Erythroblast (primary cell): ENCODE data around the gene CDYL2.
"Not testable (repeated sequence)": the region's sequence is repeated elsewhere in the genome, so short reads cannot be mapped to it uniquely, and the experiment has no call there.

Experiments used
- DNase-seq, 2 experiments: peaks; one replicate each; lab custom pipeline; 2025; lab: John Stamatoyannopoulos, UW
- GATA1 ChIP-seq: IDR thresholded peaks from 2 replicates; pipeline ENCODE4 v1.6.1; 2011; ENCODE audit warnings: low read depth, mild to moderate bottlenecking, control low read depth, low read length, moderate library complexity
- POLR2A ChIP-seq: IDR thresholded peaks from 2 replicates; pipeline ENCODE4 v1.6.1; 2011; ENCODE audit warnings: mild to moderate bottlenecking, low read length

Gene CDYL2

GRCh38 chr16:80792031-80792430 is 12.4 kb downstream of the CDYL2 start:
- DNase-seq: no peak
- TF ChIP-seq POLR2A: no peak
- TF ChIP-seq GATA1: no peak

- DNase-seq: no peak
- no peak for TF ChIP-seq GATA1
- TF ChIP-seq POLR2A: no peak
Observed at GRCh38 chr16:80791411-80791810, 13.0 kb downstream of the CDYL2 start.

GRCh38 chr16:80790751-80791150 is 13.6 kb downstream of the CDYL2 start:
- TF ChIP-seq GATA1 (no peak), POLR2A (no peak)
- DNase-seq: no peak

- no peak for TF ChIP-seq POLR2A
- no peak for TF ChIP-seq GATA1
- no peak for DNase-seq
Observed at GRCh38 chr16:80788027-80788426, 16.4 kb downstream of the CDYL2 start.

- not testable (repeated sequence) for DNase-seq
Observed at GRCh38 chr16:80786561-80786960, 17.8 kb downstream of the CDYL2 start.

- no peak for DNase-seq
- no peak for TF ChIP-seq POLR2A
- TF ChIP-seq GATA1: no peak
Observed at GRCh38 chr16:80784951-80785350, 19.4 kb downstream of the CDYL2 start.

GRCh38 chr16:80778703-80779102 is 25.7 kb downstream of the CDYL2 start:
- TF ChIP-seq POLR2A (no peak), GATA1 (no peak)

GRCh38 chr16:80776856-80777255 is 27.5 kb downstream of the CDYL2 start:
- no peak for DNase-seq
- TF ChIP-seq GATA1 (no peak), POLR2A (no peak)

More at GRCh38 chr16:80778703-80779102, 25.7 kb downstream of the CDYL2 start:
- DNase-seq: no peak

- TF ChIP-seq POLR2A (no peak), GATA1 (no peak)
Observed at GRCh38 chr16:80775450-80775849, 28.9 kb downstream of the CDYL2 start.

GRCh38 chr16:80766798-80767197 is 37.6 kb downstream of the CDYL2 start:
- DNase-seq: no peak

More at GRCh38 chr16:80775450-80775849, 28.9 kb downstream of the CDYL2 start:
- no peak for DNase-seq

GRCh38 chr16:80759419-80760162 is 44.8 kb downstream of the CDYL2 start:
- no peak for DNase-seq

More at GRCh38 chr16:80766798-80767197, 37.6 kb downstream of the CDYL2 start:
- no peak for TF ChIP-seq GATA1
- no peak for TF ChIP-seq POLR2A

GRCh38 chr16:80754476-80754875 is 49.9 kb downstream of the CDYL2 start:
- TF ChIP-seq POLR2A: no peak
- TF ChIP-seq GATA1: no peak

More at GRCh38 chr16:80759419-80760162, 44.8 kb downstream of the CDYL2 start:
- no peak for TF ChIP-seq GATA1

GRCh38 chr16:80752541-80752940 is 51.9 kb downstream of the CDYL2 start:
- no peak for DNase-seq

More at GRCh38 chr16:80754476-80754875, 49.9 kb downstream of the CDYL2 start:
- no peak for DNase-seq

GRCh38 chr16:80751167-80751566 is 53.2 kb downstream of the CDYL2 start:
- no peak for DNase-seq
- TF ChIP-seq GATA1 (no peak), POLR2A (no peak)

More at GRCh38 chr16:80752541-80752940, 51.9 kb downstream of the CDYL2 start:
- TF ChIP-seq POLR2A (no peak), GATA1 (no peak)

GRCh38 chr16:80746231-80746630 is 58.2 kb downstream of the CDYL2 start:
- no peak for DNase-seq

More at GRCh38 chr16:80746231-80746630, 58.2 kb downstream of the CDYL2 start:
- TF ChIP-seq POLR2A: no peak
- TF ChIP-seq GATA1: no peak
